ENCODE results near the gene SLC7A9. TPM values are rescaled to one million over a fixed set of nuclear protein-coding genes. Genes with fewer than 3 reads are reported as not detected.

Gene SLC7A9
- total and polyA plus RNA-seq, 2 donors (not counting 3 experiments of a cell fraction or from before 2014, with no cell fraction given), result 0.06 TPM; not detected in 1

DNA sequence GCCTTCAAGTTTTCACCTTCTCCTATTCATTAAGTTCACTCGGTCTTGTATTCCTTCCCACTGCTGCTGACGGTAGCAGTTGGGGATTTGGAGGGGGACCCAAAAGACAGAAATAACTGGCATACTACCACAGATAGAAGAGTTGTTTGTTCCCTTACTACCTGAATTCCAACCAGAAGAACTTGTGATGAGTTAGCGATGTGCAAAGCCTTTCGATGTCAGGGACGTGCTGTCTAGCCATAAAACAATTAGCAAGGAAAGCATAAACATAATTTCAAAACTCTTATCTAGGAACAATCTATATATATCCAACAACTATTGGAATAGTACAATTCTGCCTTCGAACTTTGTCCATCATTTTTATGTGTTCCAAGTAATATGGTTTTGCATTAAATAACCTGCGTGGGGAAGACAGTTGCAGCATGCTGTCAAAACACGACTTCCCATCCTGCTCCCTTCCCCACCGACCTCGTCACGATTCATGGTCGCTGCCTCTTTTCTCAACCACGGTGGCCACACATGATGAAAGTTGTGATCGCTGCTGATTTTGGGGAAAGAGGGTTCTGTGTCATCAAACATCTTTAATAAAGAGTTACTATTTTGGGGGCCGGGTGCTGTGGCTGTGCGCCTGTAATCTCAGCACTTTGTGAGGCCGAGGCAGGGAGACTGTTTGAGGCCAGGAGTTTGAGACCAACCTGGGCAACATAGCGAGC is 3.8 kb upstream of the SLC7A9 start:
- dilution Hi-C loops (cut with MboI; ENCODE audit: extremely low pct_ligation_motif_present, low sequenced_read_pairs) (no loop called here), intact Hi-C loops (cut with micrococcal nuclease) (no loop called here)
- no peak overlapping the region for H3K4me2 ChIP-seq (ENCODE audit: insufficient read depth, low read length)
- FAIRE-seq (no peak), DNase-seq (ENCODE audit: low read depth, low spot score) (no peak)
- no peak overlapping the region for H3K27ac ChIP-seq (ENCODE audit: insufficient read depth, low read depth, low read length)
- no peaks in the 10 kb centered on the region for H3K9me1 ChIP-seq (replicated peaks; ENCODE audit: control insufficient read depth, extremely low read depth, insufficient read depth, low read length)
- POLR2A ChIA-PET, result no interaction called here
- no peaks in the 10 kb centered on the region for H3K79me2 ChIP-seq (ENCODE audit: control insufficient read depth, insufficient read depth, low read length)
- H3K4me1 ChIP-seq (ENCODE audit: control insufficient read depth, extremely low read depth, insufficient read depth, low read length), result no peaks in the 10 kb centered on the region
- CTCF ChIA-PET, result no interaction called here
- H4K20me1 ChIP-seq (replicated peaks; ENCODE audit: control insufficient read depth, extremely low read depth, insufficient read depth, low read length), result no peaks in the 10 kb centered on the region
- H3K9me3 ChIP-seq (replicated peaks; ENCODE audit: control insufficient read depth, insufficient read depth, low read length), result no peaks in the 10 kb centered on the region
- no peak overlapping the region for H2AFZ ChIP-seq (ENCODE audit: low read depth, low read length)
- BruUV-seq (replicated peaks), result no TSS peak
- no peak overlapping the region for H3K9ac ChIP-seq (replicated peaks; ENCODE audit: extremely low read depth, insufficient read depth, low read length)
- no peak overlapping the region for H3K4me3 ChIP-seq (replicated peaks in 1 of 3; ENCODE audit: insufficient read depth in 1 of 3, low read depth in 1 of 3, low read length in 3 of 3)
- H3K36me3 ChIP-seq (ENCODE audit: control insufficient read depth in 2 of 2, extremely low read depth in 1 of 2, insufficient read depth in 2 of 2, low read length in 2 of 2), result no peaks in the 10 kb centered on the region
- H3K27me3 ChIP-seq (ENCODE audit: control insufficient read depth in 2 of 2, insufficient read depth in 2 of 2, low read length in 2 of 2), result no peaks in the 10 kb centered on the region
- TF ChIP-seq FOS (IDR thresholded peaks at IDR 0.05; ENCODE audit: borderline replicate concordance, insufficient read depth, low read length) (no peak), POLR2A (IDR thresholded peaks at IDR 0.05; ENCODE audit: low read depth, low read length) (no peak), MYC (IDR thresholded peaks at IDR 0.05; ENCODE audit: low read depth, low read length) (no peak), POLR2AphosphoS5 (IDR thresholded peaks at IDR 0.05; ENCODE audit: insufficient read depth, low read depth, low read length) (no peak), GATA2 (IDR thresholded peaks at IDR 0.05; ENCODE audit: insufficient read depth, insufficient read length, low read depth, low read length) (no peak), MAX (IDR thresholded peaks at IDR 0.05; ENCODE audit: insufficient read depth, insufficient read length) (no peak), EZH2 (IDR thresholded peaks at IDR 0.05; ENCODE audit: borderline replicate concordance, low read depth, low read length, severe bottlenecking) (no peak), JUN (IDR thresholded peaks at IDR 0.05; ENCODE audit: borderline replicate concordance, insufficient read depth, insufficient read length, low read depth) (no peak)
- TF ChIP-seq, protein P1, sequence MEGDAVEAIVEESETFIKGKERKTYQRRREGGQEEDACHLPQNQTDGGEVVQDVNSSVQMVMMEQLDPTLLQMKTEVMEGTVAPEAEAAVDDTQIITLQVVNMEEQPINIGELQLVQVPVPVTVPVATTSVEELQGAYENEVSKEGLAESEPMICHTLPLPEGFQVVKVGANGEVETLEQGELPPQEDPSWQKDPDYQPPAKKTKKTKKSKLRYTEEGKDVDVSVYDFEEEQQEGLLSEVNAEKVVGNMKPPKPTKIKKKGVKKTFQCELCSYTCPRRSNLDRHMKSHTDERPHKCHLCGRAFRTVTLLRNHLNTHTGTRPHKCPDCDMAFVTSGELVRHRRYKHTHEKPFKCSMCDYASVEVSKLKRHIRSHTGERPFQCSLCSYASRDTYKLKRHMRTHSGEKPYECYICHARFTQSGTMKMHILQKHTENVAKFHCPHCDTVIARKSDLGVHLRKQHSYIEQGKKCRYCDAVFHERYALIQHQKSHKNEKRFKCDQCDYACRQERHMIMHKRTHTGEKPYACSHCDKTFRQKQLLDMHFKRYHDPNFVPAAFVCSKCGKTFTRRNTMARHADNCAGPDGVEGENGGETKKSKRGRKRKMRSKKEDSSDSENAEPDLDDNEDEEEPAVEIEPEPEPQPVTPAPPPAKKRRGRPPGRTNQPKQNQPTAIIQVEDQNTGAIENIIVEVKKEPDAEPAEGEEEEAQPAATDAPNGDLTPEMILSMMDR (IDR thresholded peaks at IDR 0.05; ENCODE audit: extremely low read depth in 1 of 2, insufficient read depth in 1 of 2, low read depth in 1 of 2, low read length in 2 of 2), result no peak
